ENCODE data around the gene PRR19. TPM values are rescaled to one million over a fixed set of nuclear protein-coding genes. Genes with fewer than 3 reads are reported as not detected.

The PRR19 gene
- total RNA-seq (2014; rRNA removed; shearing (Covaris generic)): 0.91 and 1.6 TPM in 2 replicates

DNA sequence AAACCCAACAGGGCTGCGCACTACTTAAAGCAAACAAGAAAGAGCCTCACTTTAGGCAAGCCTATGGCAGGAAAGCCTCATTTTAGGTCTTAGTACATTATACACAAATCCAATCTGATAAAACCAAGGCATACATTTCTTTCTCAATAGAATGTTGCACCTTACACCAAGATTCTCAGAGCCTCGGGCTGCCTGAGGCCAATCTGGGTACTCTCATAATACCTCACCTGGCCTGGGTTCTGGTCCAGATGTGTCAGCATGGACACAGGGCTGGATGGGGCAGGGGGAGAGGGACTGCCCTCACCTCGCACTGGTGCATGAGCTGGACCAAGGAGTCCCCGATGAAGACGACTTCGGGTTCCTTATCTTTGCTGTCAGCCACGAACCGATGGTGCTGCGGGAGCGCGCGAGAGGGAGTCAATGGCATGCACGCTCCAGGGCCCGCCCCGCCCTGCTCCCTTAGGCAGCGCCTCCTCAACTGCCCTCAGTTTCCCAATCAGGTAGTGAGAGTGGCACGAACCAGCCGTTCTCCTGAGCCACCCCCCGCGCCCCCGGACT, at the start of gene PRR19:
Gene PRR19, plus strand, starts transcription at position 487 of the 558 bp plus-strand sequence. CDS start 7,453 bp downstream, outside the sequence.

GRCh38 chr19:42254850-42255765, 46.8 kb upstream of the PRR19 start, which contains the start of gene ERF:
Gene ERF, minus strand, starts transcription at chr19:42255128. Its CDS starts 129 bp downstream, at chr19:42254999.

GRCh38 chr19:42268704-42269477, 33.0 kb upstream of the PRR19 start, which contains the start of gene CIC:
Gene CIC, plus strand, starts transcription at chr19:42269252. Its CDS starts 2,532 bp downstream, at chr19:42271784.

GRCh38 chr19:42313096-42313839, 11.3 kb downstream of the PRR19 start, which contains the start of gene TMEM145:
Gene TMEM145, plus strand, starts transcription at chr19:42313309. Its CDS starts 68 bp downstream, at chr19:42313377.

DNA sequence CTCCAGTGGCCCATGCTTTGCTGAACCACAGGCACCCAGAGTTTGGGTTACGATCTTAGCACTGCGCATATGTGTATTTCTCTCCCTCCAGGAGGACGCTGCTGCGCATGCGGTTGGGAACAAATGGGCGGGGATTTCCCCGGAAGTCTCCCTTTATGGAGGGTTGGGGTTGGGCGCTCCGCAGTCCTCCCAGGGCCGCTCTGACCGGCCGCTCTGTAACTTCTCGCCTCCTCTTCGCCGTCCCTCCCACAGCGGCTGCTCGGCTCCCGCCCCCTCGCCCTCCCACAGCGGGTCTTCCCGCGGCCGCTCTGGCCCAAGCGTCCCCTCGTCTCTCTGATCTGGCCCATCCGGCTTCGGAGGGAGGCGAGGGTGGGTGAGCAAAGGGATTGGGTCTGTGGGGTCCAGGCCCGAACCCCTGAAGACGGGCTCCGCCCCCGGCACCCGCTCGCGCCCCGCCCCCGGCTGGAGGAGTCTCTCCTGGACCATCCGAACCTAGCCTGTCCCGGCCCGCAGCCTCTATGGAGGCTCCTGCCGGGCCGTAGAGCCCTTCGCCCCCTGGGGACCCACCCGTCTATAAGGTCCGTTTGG, 23.5 kb downstream of the PRR19 start, which contains the start of gene MEGF8:
Gene MEGF8, plus strand, starts transcription at position 328 of the 588 bp plus-strand sequence. CDS start 609 bp downstream, outside the sequence.

Small RNAs within 50 kb of the gene (small RNA-seq; reads per million reads assigned to genes)
- not detected for gene MIR8077

Other genes with a start within 250 kb of the PRR19 start
- gene GRIK5, start 231.9 kb upstream of the PRR19 start, total RNA-seq (2014; rRNA removed; shearing (Covaris generic)): 0.16 and 0.23 TPM in 2 replicates
- 14.7 and 15.3 TPM in 2 replicates for gene ZNF574, start 226.0 kb upstream of the PRR19 start, total RNA-seq (2014; rRNA removed; shearing (Covaris generic))
- 0.08 and 1.2 TPM in 2 replicates for gene POU2F2, start 169.7 kb upstream of the PRR19 start, total RNA-seq (2014; rRNA removed; shearing (Covaris generic))
- 32.7 and 36.3 TPM in 2 replicates for gene DEDD2, start 84.5 kb upstream of the PRR19 start, total RNA-seq (2014; rRNA removed; shearing (Covaris generic))
- 7.0 and 7.4 TPM in 2 replicates for gene ZNF526, start 81.8 kb upstream of the PRR19 start, total RNA-seq (2014; rRNA removed; shearing (Covaris generic))
- gene GSK3A, start 59.5 kb upstream of the PRR19 start, total RNA-seq (2014; rRNA removed; shearing (Covaris generic)): 25.0 and 27.8 TPM in 2 replicates
- gene ERF, start 47.0 kb upstream of the PRR19 start, total RNA-seq (2014; rRNA removed; shearing (Covaris generic)): 61.6 and 75.0 TPM in 2 replicates
- gene CIC, start 32.9 kb upstream of the PRR19 start, total RNA-seq (2014; rRNA removed; shearing (Covaris generic)): 21.3 and 24.1 TPM in 2 replicates
- gene PAFAH1B3, start 492 bp downstream of the PRR19 start, total RNA-seq (2014; rRNA removed; shearing (Covaris generic)): 44.2 and 66.5 TPM in 2 replicates
- 2.2 and 5.0 TPM in 2 replicates for gene TMEM145, start 11.2 kb downstream of the PRR19 start, total RNA-seq (2014; rRNA removed; shearing (Covaris generic))
- gene MEGF8, start 23.5 kb downstream of the PRR19 start, total RNA-seq (2014; rRNA removed; shearing (Covaris generic)): 18.9 and 20.3 TPM in 2 replicates
- 0.80 and 5.1 TPM in 2 replicates for gene CNFN, start 88.2 kb downstream of the PRR19 start, total RNA-seq (2014; rRNA removed; shearing (Covaris generic))
- 3.7 and 3.9 TPM in 2 replicates for gene LIPE, start 125.3 kb downstream of the PRR19 start, total RNA-seq (2014; rRNA removed; shearing (Covaris generic))
- gene CXCL17, start 140.8 kb downstream of the PRR19 start, total RNA-seq (2014; rRNA removed; shearing (Covaris generic)): 0.45 TPM in 1 of 2 replicates, not detected in the other
- 0.30 and 0.34 TPM in 2 replicates for gene CEACAM1, start 226.3 kb downstream of the PRR19 start, total RNA-seq (2014; rRNA removed; shearing (Covaris generic))

Measured in A375 (cell line).